ENCODE results near the gene ST3GAL2. TPM values are rescaled to one million over a fixed set of nuclear protein-coding genes. Genes with fewer than 3 reads are reported as not detected.

Gene ST3GAL2
- total and polyA plus RNA-seq, 9 of the 15 experiments (the other 6 are each of a cell fraction or from before 2014, with no cell fraction given): 1.5 to 108 (median 34.3) TPM

DNA sequence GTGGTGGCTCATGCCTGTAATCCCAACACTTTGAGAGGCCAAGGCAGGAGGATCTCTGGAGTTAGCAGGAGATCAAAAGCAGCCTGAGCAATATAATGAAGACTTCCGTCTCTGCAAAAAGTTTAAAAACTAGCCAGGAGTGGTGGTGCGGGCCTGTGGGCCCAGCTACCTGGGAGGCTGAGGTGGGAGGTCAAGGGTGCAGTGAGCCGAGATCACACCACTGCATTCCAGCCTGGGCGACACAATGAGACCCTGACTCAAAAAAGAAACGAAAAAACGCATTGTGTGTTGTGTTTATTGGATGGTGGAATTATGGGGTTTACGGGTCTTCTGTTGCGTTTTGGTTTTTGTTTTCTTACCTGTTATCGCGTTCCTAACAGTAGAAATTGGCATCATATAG is 93.1 kb downstream of the ST3GAL2 start:
- Histone ChIP-seq H3K36me3 (ENCODE audit: control insufficient read depth, insufficient read depth, low read length) (peaks cover 28% of the 10 kb centered on the region), H3K4me3 (peak overlapping the region; percentile 84), H3K79me2 (ENCODE audit: control insufficient read depth, insufficient read depth, low read length) (peaks cover 49% of the 10 kb centered on the region), H4K20me1 (replicated peaks; ENCODE audit: control insufficient read depth, insufficient read depth, low read length) (no peaks in the 10 kb centered on the region; the same call in 1 of the 2 replicates), H2AFZ (ENCODE audit: low read depth, low read length) (peak overlapping the region; percentile 3; the same call in 1 of the 2 replicates), H3K9ac (ENCODE audit: insufficient read depth in 1 of 2, low read depth in 2 of 2, low read length in 2 of 2) (peak overlapping the region; percentile 84 to 97), H3K27me3 (ENCODE audit: control insufficient read depth in 2 of 2, insufficient read depth in 2 of 2, low read length in 2 of 2) (no peaks in the 10 kb centered on the region), H3K4me1 (replicated peaks in 1 of 2; ENCODE audit: control insufficient read depth in 2 of 2, insufficient read depth in 2 of 2, low read length in 2 of 2) (peaks cover 4 to 6% of the 10 kb centered on the region in 2 experiments; a peak in 4 of 5 replicates), H3K9me3 (replicated peaks; ENCODE audit: control insufficient read depth, insufficient read depth, low read depth, low read length) (no peaks in the 10 kb centered on the region), H3K4me2 (ENCODE audit: insufficient read depth, low read length) (peak overlapping the region; percentile 93), H3K9me1 (ENCODE audit: control insufficient read depth, insufficient read depth, low read length) (no peaks in the 10 kb centered on the region), H3K27ac (ENCODE audit: extremely low read depth, low read depth, low read length) (peak overlapping the region; percentile 93)
- 50% methylated on average over 10 of the region's 10 CpGs for WGBS (ENCODE audit: insufficient coverage, low coverage, missing lambda C conversion rate)
- intact Hi-C loops (cut with micrococcal nuclease): loop anchor here (2.0 kb wide), 1 partner anchor 57 kb away; the partner anchor contains the start of gene AARS1
- no peak for FAIRE-seq
- POLR2A ChIA-PET: interaction anchor here (0.5 to 2.0 kb wide), 19 partner anchors 10 to 303 kb away, joined by 3 to 21 read pairs (median 5); partner anchors contain the start of genes AARS1 and DDX19B
- DNase-seq (ENCODE audit: extremely low read depth in 1 of 4, low spot score in 3 of 4): no peak
- no peak for ATAC-seq
- CTCF ChIA-PET (ENCODE audit: low intra/inter-chr PET ratio): no interaction called here
- in situ Hi-C loops (cut with MboI): no loop called here
- TSS peak; percentile 91 for BruUV-seq (replicated peaks)
- TF ChIP-seq FOXA1 (IDR thresholded peaks at IDR 0.05; ENCODE audit: borderline replicate concordance): no peak
- no peak for TF ChIP-seq MAFG (tag; conservative IDR thresholded peaks at IDR 0.05)
- TF ChIP-seq ZSCAN29 (IDR thresholded peaks at IDR 0.05): peak; percentile 20; the same call in 1 of the 2 replicates
- TF ChIP-seq BRD4 (IDR thresholded peaks at IDR 0.05): no peak
- TF ChIP-seq SMAD2 (IDR thresholded peaks at IDR 0.05; ENCODE audit: low read depth, low read length): no peak
- TF ChIP-seq ZNF445 (CRISPR knock-in tag; IDR thresholded peaks at IDR 0.05; ENCODE audit: low read depth): no peak
- 0 out of 2 replicates have a peak, but pooled peaks have one; percentile 16 for TF ChIP-seq FOXK1 (CRISPR knock-in tag; IDR thresholded peaks at IDR 0.05; ENCODE audit: borderline replicate concordance)
- TF ChIP-seq ZBTB17 (CRISPR knock-in tag; IDR thresholded peaks at IDR 0.05): no peak
- no peak for TF ChIP-seq KAT2B (IDR thresholded peaks at IDR 0.05; ENCODE audit: low read depth, low read length)
- TF ChIP-seq SOX6 (IDR thresholded peaks at IDR 0.05): 0 out of 2 replicates have a peak, but pooled peaks have one; percentile 7
- no peak for TF ChIP-seq COPS2 (conservative IDR thresholded peaks at IDR 0.05)
- TF ChIP-seq EP400 (IDR thresholded peaks at IDR 0.05): no peak
- TF ChIP-seq U2AF1 (optimal IDR thresholded peaks at IDR 0.05; ENCODE audit: low read depth, low read length): no peak
- peak; percentile 10; the same call in 1 of the 2 replicates for TF ChIP-seq ZNF395 (CRISPR knock-in tag; IDR thresholded peaks at IDR 0.05)
- TF ChIP-seq, protein P1, sequence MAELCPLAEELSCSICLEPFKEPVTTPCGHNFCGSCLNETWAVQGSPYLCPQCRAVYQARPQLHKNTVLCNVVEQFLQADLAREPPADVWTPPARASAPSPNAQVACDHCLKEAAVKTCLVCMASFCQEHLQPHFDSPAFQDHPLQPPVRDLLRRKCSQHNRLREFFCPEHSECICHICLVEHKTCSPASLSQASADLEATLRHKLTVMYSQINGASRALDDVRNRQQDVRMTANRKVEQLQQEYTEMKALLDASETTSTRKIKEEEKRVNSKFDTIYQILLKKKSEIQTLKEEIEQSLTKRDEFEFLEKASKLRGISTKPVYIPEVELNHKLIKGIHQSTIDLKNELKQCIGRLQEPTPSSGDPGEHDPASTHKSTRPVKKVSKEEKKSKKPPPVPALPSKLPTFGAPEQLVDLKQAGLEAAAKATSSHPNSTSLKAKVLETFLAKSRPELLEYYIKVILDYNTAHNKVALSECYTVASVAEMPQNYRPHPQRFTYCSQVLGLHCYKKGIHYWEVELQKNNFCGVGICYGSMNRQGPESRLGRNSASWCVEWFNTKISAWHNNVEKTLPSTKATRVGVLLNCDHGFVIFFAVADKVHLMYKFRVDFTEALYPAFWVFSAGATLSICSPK (IDR thresholded peaks at IDR 0.05; ENCODE audit: borderline replicate concordance): 0 out of 2 replicates have a peak, but pooled peaks have one; percentile 3
- no peak for TF ChIP-seq ZFP30 (CRISPR knock-in tag; IDR thresholded peaks at IDR 0.05; ENCODE audit: borderline replicate concordance)
- TF ChIP-seq SRSF1 (IDR thresholded peaks at IDR 0.05; ENCODE audit: low read depth, low read length): no peak
- no peak for TF ChIP-seq CLOCK (CRISPR knock-in tag; IDR thresholded peaks at IDR 0.05; ENCODE audit: borderline replicate concordance)

Data from K562 (cell line).